B cell (primary cell): ENCODE data around the gene SCN4A.

Experiments
- EZH2 ChIP-seq: IDR thresholded peaks from 2 replicates; pipeline ENCODE4 v1.6.1; 2012; ENCODE audit warnings: borderline replicate concordance, low read depth, mild to moderate bottlenecking, moderate library complexity, low read length; ENCODE audit not compliant: insufficient read depth, poor library complexity, severe bottlenecking
- TF ChIP-seq, protein P1 (sequence below): fragments of 200-600 bp; IDR thresholded peaks from one replicate; pipeline ENCODE4 v1.8.0; 2022; ENCODE audit warnings: antibody characterized with exemption, mild to moderate bottlenecking

- TF ChIP-seq, protein P1, sequence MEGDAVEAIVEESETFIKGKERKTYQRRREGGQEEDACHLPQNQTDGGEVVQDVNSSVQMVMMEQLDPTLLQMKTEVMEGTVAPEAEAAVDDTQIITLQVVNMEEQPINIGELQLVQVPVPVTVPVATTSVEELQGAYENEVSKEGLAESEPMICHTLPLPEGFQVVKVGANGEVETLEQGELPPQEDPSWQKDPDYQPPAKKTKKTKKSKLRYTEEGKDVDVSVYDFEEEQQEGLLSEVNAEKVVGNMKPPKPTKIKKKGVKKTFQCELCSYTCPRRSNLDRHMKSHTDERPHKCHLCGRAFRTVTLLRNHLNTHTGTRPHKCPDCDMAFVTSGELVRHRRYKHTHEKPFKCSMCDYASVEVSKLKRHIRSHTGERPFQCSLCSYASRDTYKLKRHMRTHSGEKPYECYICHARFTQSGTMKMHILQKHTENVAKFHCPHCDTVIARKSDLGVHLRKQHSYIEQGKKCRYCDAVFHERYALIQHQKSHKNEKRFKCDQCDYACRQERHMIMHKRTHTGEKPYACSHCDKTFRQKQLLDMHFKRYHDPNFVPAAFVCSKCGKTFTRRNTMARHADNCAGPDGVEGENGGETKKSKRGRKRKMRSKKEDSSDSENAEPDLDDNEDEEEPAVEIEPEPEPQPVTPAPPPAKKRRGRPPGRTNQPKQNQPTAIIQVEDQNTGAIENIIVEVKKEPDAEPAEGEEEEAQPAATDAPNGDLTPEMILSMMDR: no peak
- no peak for TF ChIP-seq EZH2
Measured at GRCh38 chr17:64015447-64015846, 42.7 kb upstream of the SCN4A start.
